SHP77 treated with DMSO at 0.1 percent for 48 hours (cell line): ENCODE results near the gene TFAP2C.
"Not testable (repeated sequence)": the region's sequence is repeated elsewhere in the genome, so short reads cannot be mapped to it uniquely, and the experiment has no call there.

Source experiments
- DNase-seq: peaks from one replicate; lab custom pipeline; 2025; lab: John Stamatoyannopoulos, UW

Gene TFAP2C

DNA sequence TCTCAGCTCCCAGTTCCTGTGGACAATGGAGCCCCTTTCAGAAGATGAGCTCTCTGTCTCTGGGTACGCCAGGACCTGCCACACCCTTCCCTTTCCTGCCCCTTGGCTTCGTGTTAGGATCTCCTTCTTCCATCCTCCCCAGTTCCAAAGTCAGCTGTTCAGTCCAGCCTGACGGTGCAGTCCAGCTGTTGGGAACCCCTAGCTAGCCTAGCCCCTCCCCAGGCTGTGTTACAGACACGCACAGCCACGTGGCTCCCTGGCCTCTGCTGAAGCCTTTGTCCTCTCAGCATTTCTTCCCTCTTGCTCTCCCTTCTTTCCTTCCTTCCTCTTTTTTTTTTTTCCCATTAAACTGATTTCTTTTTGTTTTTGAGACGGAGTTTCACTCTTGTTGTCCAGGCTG is 12.4 kb upstream of the TFAP2C start:
- no peak for DNase-seq

DNA sequence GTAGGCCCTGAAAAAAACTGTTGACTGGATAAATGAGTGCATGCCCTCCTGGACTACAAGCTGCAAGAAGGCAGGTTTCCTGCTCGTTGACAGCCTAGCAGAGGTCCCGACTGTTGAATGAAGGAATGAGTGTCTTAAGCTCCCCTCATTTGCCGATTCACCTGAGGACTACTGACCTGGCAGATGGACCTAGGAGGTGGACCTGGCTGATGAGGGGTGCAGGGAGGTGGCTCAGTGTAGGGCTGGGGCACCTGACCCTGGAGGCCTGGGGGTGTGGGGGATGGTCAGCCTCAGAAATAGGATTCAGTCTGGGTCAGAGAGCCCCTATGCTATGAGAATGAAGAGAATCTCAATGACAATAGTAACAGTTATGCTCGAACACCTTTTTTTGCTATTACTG is 11.6 kb upstream of the TFAP2C start:
- no peak for DNase-seq

DNA sequence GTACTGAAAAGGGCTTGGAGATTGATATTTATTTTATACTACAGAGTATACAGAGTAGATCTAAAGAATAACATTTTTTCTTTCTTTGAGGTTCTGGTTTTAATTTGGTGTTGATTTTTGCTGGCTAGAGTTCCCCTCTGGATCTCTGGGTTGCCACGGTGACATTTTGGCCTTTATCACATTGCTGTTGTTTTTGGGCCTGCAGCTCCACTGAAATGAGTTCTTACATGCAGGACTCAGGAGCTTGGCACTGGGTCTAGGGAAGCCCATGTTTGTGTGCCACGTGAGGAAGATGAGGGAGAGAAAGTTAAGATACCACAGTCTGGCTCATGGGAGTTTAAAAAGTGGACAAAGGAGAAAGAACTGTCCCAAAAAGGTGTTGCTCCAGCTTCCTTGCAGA is 7.4 kb upstream of the TFAP2C start:
- no peak for DNase-seq

- DNase-seq, result not testable (repeated sequence)
These were observed 5.2 kb upstream of the TFAP2C start for GRCh38 chr20:56623930-56624329.

GRCh38 chr20:56624786-56625681 is 4.1 kb upstream of the TFAP2C start:
- no peak for DNase-seq

DNA sequence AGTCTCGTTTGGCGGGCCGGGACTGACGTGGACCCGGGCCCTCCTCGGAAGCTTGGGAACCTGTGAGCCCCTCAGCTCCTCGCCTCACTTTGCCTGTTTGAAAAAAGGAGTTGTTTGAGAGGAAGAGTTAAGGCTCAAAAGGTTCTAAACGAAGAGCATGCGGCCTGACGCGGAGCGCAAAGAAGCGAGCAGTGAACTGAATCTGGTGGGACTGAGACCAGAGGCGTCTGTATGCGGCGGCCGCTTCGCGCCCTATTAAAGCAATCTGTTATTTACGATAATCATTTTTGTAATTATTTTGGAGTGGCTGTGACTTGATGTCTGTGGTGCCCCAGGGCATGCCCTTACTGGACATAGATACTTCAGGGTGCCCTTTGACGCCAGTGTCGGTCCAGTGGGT is 3.3 kb upstream of the TFAP2C start:
- no peak for DNase-seq

DNA sequence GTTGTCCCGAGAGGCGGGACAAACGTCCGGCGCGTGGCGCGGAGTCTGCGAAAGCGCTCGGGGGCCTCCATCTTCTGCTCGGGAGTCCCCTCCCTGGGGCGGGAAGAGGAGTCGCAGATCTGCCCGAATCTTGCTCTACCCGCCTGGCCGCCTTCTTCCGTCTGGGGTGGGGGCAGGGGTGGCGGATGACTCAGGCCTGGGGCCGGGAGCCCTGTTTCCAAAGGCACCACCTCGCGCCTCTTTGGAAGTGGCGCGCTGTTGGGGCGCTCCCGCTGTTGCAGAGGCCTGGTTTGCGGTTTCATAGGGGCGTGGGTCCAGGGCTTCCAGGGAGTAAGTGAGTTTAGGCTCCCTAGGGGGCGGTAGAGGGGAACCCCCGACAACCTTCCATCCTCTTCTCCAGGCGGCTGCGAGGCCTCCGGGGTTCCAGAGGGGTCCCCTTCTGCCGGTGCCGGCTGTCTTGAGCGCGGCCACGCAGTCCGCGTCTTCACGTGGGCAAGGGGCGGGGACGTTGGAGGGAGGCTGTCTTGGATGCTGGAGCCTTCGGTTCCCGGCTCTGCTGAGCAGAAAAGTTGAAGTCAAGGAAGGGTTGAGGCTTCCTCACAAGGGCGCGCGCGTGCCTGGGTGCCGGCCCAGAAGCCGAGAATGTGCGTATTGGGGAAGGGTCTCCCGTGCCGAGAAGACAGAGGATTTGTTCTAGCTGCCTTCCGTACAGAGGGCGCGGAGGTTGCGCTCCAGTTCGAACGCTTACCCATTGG is 2.6 kb upstream of the TFAP2C start:
- DNase-seq, result no peak

DNA sequence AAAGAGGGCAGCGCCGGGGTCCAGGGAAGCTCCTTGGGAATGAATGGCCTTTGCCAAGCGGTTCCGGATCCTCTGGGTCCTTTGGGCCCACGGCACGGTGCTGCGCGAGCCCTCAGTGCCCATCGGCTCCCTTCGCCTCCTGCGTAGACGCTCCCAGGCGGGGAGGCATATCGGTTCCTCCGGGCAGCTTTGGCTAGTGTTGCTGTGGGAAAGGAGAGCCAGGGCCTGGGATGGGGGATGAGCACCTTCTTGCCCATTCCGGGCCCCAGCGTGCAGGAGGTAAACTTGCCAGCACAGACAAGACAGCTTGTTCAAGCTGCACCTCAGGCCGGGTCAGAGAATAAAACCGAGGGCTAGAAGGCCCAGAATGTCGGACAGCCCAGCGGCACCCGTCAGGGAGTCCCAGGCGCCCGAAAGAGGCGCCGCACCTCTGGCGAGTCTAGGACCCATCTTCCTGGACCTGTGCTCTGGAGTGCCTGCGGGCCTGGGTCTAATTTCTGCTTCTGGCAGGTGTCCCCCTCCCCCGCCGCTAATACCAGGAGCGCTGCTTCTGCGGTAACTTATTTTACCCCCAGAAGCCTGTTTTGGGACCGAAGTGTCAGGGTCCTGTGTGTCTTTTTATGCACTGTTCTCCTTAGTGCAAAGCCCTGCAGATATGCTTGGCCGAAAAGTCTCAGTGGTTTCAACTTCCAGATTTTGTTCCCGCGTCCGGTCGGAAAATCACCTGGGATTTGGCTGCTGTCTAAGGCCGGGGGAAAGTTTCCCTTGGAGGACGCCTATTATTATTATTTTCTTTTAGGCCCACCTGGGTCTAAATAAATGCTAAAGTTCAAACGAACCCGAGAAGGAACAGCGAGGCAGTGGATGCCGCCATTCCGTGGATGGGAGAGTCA is 1.7 kb upstream of the TFAP2C start:
- no peak for DNase-seq

- DNase-seq, result no peak
These were observed 862 bp upstream of the TFAP2C start for GRCh38 chr20:56628015-56628872.

DNA sequence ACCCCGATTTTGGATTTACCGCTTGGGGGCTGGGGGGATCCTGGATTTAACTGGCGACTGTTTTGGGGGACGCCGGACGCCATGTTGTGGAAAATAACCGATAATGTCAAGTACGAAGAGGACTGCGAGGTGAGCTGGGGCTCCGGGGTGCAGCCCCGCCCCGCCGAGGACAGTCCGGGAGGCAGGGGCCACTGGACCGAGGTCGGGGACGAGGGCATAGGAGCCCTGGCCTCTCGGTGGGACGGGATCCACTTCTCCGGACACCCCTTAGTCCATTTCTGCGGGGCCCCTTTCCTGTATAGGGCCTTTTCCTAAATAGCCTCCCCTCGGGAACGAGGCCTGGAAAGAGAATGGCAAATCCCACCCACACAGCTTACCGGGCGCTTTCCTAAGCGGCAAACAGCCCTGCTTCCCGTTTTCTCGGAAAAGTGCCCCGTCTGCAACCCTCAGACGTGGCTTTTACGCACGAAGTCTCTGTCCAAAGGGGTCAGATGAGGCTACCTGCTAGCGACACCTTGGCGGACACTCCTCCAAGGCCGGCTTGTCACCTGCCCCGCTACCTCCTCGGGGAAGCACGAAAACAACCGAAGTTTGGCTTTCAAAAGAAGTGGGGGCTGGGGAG is 469 bp downstream of the TFAP2C start:
- no peak for DNase-seq

- DNase-seq, result no peak
These were observed 984 bp downstream of the TFAP2C start for GRCh38 chr20:56630086-56630493.

DNA sequence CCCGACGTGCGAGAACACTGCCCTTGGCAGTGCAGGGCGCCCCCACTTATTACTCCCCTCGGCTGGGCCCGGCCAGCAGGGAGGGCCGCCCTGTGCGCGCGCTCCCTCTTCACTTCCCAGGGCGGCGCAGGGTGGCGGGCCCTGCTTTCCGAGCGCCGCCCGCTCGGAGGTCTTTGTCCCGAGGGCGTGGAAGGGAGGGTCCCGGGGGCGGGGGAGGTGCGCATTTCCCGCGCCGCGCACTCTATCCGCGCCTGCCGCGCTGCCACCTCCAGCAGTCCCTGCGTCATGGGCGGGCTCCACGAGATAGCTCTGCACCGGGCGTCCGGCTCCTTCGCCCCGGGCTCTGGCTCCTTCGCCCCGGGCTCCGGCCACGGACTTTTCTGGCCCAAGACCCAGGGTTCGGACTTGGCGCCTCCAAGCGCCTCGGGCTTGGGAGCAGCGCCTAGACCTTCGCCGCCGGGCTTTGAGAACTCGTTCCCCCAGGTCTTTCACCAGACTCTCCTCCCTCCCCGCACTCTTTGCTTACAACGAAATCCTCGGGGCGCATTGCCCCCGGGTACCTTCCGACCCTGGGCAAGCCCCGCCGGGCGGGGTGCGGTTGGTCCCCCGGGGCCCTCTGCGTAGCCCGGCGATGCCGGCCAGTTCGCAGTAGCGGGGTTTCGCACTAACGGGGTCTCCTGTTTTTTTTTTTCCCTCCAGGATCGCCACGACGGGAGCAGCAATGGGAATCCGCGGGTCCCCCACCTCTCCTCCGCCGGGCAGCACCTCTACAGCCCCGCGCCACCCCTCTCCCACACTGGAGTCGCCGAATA is 1.6 kb downstream of the TFAP2C start:
- no peak for DNase-seq

GRCh38 chr20:56631318-56631989 is 2.3 kb downstream of the TFAP2C start:
- DNase-seq, result no peak

GRCh38 chr20:56631990-56632327 is 2.9 kb downstream of the TFAP2C start:
- DNase-seq, result no peak

DNA sequence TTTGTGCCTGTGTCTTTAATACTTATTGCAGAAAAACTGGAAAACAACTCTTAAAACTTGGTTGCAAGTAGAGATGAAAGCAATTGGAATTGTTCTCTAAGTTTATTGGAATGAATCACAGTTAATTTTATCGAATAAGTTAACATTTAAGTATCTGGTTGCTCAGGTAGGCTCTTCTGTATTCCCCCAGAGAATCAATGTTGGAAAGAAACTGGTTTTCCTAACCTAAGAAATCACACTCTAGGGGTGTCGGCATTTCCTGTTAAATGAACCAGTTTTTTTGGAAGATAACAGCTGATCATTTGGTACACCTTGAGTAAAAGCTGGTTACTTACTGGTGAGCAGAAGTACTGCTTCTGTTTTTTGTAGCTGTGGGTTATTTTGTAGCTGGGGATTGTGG is 5.2 kb downstream of the TFAP2C start:
- DNase-seq, result no peak

DNA sequence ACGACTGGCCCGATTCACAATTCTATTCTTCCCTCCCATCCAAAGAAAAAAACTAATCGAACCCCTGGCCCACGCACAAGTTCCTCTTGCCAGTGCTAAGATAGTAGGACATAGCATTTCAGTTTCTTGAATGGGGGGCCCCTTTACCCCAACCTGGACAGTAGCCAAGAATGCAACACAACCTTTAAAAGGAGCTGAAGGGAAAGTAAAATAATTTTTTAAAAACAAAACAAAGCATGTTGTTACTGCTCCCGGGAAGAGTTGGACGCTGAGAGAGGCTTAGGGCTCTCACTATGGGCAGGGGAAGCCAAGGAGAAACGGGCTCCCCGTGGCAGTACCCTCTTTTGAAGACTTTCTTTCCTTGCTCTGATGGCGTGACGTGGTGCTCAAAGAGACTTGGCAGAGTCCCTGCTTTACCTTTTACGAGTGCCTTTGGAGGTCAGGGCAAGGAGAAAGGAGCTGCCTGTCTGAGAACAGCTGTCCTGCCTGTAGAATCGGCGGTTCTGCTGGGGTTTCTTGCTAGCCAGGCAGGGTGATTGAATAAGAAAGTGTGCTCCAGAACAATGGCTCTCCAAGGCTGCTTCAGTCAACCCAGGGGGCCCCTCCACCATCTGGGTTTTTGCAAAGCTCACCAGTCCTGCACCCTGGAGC is 5.8 kb downstream of the TFAP2C start:
- DNase-seq, result no peak

DNA sequence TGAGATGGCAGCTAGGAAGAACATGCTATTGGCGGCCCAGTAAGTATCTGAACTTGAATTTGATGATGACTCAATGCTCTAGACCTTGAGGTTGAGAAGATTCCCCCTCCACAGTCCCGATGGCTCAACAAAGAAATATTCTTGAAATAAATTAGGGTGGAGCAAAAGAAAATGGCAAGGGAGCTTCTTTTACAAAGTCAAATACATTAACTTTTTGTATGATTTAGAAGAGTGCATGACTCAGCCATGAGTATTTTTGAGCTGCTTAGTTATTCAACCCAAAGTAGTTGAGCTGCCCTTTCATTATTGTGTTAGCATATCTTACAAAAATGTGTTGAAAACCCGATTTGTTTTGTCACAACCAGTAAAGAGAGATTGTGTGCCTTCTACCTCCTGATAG is 7.6 kb downstream of the TFAP2C start:
- no peak for DNase-seq

GRCh38 chr20:56637576-56637975 is 8.5 kb downstream of the TFAP2C start:
- DNase-seq, result no peak

- no peak for DNase-seq
These were observed 17.5 kb downstream of the TFAP2C start for GRCh38 chr20:56646599-56646998.
